T-helper 1 cell (primary cell): ENCODE measurements around the gene PPRC1.

ENCODE experiments used
- DNase-seq, 5 donors: peaks; one replicate each; pipeline ENCODE4 v3.0.0-alpha.2; 2012 to 2020

The PPRC1 gene

DNA sequence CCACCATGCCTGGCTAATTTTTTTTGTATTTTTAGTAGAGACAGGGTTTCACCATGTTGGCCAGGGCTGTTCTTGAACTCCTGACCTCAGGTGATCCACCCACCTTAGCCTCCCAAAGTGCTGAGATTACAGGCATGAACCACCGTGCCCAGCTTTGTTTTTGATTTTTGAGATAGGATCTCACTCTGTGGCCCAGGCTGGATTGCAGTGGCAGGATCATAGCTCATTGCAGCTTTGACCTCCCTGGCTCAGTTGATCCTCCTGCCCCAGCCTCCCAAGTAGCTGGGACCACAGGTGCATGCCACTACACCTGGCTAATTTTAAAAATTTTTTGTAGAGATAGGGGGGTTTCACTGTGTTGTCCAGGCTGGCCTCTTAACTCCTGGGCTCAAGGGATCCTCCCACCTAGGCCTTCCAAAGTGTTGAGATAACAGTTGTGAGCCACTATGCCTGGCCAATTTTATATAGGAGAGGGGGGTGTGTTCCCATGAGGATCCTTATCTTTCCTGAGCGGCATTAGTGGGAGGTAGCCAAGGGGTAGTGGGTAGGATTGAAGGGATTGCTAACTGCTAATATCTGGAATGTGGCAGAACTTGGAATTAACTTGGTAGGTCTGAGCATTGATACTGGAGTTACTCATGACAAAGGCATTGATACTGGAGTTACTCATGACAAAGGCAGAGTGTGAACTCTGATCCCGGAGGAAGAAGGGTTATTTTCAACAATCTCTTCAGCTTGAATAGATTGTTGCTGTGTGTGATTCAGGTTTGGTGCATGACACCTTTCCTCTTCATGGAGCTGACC is 18.3 kb downstream of the PPRC1 start:
- DNase-seq: no peak

- peak; percentile 98 to 100 (median 99) for DNase-seq
Observed at GRCh38 chr10:102151774-102152544, 19.1 kb downstream of the PPRC1 start, which contains the start of gene NOLC1. NOLC1 (plus strand) TSS chr10:102152389; CDS start chr10:102152411, 22 bp downstream.

- no peak for DNase-seq
Observed at GRCh38 chr10:102152545-102152890, 19.7 kb downstream of the PPRC1 start.

DNA sequence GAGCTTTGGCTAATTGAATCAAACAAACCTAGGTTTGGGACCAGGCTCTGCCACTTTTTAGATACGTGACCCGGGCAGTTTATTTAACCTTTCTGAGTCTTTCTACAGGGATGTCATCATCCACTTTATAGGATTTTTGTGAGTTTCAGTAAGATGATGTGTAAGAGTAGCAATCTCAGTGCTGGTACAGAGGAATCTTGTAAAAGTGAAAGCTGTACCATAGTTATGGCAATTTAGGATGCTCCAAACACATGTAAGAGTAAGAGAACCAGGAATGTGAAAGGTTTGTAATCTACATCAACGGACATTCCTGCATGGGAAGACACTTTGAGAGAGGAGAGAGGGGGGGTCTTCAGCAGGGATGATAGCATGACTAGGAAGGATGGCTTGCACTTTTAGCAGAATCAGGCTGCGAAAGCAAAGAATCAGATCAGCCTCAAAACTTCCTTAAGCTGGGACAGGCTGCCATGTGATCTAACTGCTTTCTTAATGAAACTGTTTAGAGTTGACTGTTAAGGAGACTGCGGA is 20.3 kb downstream of the PPRC1 start:
- DNase-seq: no peak

GRCh38 chr10:102154466-102155116 is 21.8 kb downstream of the PPRC1 start:
- no peak for DNase-seq

GRCh38 chr10:102157224-102157623 is 24.4 kb downstream of the PPRC1 start:
- DNase-seq: no peak

GRCh38 chr10:102159051-102159597 is 26.3 kb downstream of the PPRC1 start:
- DNase-seq: no peak

DNA sequence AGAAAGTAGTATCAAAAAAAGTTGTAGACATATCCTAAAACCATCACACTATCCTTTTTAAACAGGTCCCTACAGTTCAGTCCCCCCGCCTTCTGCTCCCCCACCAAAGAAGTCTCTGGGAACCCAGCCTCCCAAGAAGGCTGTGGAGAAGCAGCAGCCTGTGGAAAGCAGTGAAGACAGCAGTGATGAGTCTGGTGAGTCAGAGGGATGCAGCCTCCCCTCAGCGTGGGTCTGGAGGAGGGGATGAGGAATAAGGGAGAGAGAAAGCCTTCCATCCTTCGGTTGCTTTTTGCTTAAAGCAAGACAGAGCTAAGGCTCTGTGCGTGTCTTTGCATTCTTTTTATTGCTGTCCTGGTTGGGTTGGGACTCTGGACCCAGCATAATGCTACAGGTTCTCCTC is 27.0 kb downstream of the PPRC1 start:
- DNase-seq: no peak

GRCh38 chr10:102163342-102163989 is 30.6 kb downstream of the PPRC1 start:
- no peak for DNase-seq

DNA sequence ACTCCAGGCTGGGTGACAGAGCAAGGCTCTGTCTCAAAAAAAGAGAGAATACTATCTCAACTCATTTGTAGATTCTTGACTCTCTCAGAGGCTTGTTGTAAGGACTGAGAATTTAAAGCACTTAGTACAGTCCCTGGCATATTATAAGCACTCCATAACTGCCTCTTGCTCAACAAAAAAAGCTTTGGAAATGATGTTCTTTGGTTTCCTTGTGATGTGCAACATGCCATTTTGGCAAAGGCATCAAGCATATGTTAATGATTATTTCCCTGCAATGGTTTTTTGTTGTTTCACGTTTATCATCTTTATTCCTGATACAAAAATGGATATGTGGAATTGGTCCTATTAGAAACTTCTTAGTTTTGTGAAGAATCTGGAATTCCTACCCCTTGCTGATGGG is 35.0 kb downstream of the PPRC1 start:
- no peak for DNase-seq

GRCh38 chr10:102170602-102171001 is 37.8 kb downstream of the PPRC1 start:
- DNase-seq: no peak

DNA sequence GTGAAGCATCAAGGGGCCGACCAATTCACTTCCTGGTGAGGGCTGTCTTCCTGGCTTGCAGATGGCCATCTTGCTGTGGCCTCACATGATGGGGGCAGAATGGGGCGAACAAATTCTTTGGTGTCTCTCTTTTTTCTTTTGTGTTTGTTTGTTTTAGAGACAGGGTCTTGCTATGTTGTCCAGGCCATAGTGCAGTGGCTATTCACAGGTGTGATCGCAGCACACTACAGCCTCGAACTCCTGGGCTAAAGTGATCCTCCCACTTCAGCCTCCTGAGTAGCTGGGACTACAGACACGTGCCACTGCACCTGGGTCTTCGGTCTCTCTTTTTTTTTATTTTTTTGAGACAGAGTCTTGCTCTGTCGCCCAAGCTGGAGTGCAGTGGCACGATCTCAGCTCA is 39.4 kb downstream of the PPRC1 start:
- DNase-seq: no peak

- DNase-seq: no peak
Observed at GRCh38 chr10:102175415-102175814, 42.6 kb downstream of the PPRC1 start.

DNA sequence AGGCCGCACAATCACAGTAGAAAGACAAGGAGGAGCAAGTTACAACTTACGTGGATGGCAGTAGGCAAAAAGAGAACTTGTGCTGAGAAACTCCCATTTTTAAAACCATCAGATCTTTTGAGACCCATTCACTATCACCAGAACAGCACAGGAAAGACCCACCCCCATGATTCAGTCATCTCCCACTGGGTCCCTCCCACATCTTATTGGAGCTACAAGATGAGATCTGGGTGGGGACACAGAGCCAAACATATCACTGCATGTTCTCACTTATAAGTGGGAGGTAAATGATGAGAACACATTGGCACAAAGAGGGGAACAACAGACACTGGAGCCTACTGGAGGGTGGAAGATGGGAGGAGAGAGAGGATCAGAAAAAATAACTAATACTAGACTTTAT is 51.8 kb downstream of the PPRC1 start:
- no peak for DNase-seq

DNA sequence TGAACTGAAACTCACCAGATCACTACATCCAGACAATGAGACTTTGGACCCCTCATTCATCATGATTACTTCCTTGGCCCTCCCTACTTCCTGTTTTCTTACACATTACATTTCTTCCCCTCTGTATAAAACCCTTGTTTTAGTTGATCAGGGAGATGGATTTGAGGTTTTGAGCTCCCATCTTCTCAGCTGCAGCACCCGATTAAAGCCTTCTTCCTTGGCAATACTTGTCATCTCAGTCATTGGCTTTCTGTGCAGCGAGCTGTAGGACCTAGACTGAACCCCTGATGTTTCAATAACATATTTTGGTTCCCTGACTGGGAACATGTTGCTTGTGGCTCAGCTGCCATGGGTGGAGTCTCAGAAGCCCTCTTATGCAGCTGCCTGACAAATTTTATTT is 52.4 kb downstream of the PPRC1 start:
- no peak for DNase-seq

GRCh38 chr10:102185811-102186527 is 53.1 kb downstream of the PPRC1 start:
- no peak for DNase-seq

DNA sequence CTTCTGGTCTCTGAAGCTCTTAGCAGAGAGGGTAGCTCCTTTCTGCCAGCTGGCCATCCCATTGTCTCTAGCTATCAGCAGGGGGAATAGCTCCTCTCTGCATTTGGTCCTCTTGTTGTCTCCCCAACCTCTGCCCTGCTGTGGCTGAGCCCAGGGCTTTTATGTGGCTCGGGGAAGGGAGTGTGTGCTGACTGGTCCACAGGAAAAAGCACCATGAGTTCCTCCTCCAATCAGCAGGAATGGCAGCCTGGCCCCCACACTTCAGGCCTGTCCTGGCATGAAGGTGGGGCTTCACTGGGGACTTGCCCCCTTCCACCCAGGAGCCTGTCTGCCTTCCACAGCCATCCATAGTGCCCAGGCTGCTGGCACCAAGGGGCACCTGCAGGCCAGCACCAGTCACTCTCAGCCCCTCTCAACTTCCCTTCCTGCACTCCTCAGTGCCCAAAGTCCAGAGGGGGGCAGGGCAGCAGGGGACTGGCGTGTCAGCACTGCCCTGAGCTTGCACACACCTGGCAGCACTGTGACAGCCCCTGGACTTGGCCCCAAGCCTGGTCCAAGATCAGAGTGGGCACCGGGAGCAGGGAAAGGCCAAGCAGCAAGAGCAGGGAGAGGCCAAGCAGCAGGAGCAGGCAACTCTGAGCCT is 55.6 kb downstream of the PPRC1 start:
- DNase-seq: no peak

DNA sequence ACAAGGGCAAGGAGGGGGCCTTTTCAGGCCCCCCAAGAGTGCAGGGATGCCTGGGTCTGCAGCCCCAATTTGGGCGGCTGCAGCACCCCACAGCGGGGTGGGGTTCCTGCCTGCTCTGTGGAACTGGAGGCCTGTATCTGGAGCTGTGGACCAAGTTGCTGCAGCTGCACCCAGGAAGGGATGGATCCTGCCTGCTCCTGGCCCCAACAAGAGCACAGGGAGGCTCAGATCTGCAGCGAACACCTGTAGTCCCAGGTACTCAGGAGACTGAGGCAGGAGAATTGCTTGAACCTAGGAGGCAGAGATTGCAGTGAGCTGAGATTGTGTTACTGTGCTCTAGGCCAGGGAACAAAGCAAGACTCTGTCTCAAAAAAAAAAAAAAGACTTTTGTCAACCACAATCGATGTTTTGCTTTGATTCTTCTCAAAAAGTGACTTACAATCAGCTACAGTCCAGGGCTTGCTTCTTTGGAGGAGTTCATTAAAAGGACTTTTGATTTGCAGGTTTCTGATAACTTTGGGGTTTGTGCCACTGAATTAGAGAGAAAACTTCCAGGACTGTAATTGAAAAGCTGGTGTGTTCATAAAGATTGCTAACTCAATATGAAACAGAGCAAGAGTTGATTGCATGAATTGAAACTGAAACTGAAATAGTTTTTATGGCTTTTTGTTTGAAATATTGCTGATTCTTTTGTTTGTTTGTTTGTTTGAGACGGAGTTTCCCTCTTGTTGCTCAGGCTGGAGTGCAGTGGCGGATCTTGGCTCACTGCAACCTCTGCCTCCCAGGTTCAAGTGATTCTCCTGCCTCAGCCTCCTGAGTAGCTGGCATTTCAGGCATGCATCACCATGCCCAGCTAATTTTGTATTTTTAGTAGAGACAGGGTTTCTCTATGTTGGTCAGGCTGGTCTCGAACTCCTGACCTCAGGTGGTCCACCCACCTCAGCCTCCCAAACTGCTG is 56.4 kb downstream of the PPRC1 start:
- DNase-seq: peak in 1 of 5 donors; percentile 75

GRCh38 chr10:102191956-102192355 is 59.1 kb downstream of the PPRC1 start:
- no peak for DNase-seq

DNA sequence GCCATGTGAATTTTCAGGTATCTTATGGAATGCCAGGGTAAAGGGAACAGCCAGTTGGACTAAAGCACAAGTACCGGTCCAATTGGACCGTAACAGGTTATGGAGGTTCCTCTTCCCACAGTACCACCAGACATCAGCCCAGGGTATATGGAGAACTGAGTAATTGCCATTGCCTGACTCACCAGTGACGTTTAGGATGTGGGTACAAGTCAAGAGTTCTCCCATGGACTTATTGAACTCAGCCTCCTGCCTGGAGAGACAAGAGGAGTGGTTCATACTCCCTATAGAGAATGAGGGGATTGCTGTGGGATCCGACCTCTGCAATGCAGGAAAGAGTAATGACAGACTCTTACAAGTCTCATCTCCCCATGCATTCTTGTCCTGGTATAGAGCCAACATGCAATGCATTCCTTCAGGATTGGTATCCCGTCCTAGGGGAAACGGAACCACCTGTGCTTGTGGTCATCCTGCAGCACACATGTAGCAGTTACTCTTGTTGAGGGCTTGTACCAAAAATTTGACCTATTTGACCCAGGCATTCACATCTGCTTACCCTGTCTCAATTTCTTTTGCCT is 62.5 kb downstream of the PPRC1 start:
- DNase-seq: no peak
